Body of pancreas (tissue), 4 donors: ENCODE results near the gene SLC16A10.

Experiments used
- CTCF ChIP-seq, 7 experiments: fragments of 450-650 bp in 4 of 7; fragments of 200-600 bp in 3 of 7; sonication (generic) in 3 of 7; IDR thresholded peaks; one replicate each; pipeline ENCODE4 v1.5.1; 2016 to 2019; ENCODE audit warnings: antibody characterized with exemption in 7 of 7
- POLR2A ChIP-seq, 3 donors: fragments of 450-650 bp; IDR thresholded peaks; one replicate each; pipeline ENCODE4 v1.6.1; 2016; ENCODE audit warnings: antibody characterized with exemption in 3 of 3, mild to moderate bottlenecking in 2 of 3

- no peak for TF ChIP-seq CTCF (IDR thresholded peaks at IDR 0.05)
- no peak for TF ChIP-seq POLR2A (IDR thresholded peaks at IDR 0.05)
These were observed 98.7 kb downstream of the SLC16A10 start for GRCh38 chr6:111185954-111186353.
